Measurements from ENCODE around the gene PRSS57.
"Not testable (repeated sequence)": the region's sequence is repeated elsewhere in the genome, so short reads cannot be mapped to it uniquely, and the experiment has no call there.

Gene PRSS57

GRCh38 chr19:729965-730668, 34.9 kb upstream of the PRSS57 start:
- Histone ChIP-seq H3K4me3 (no peak overlapping the region), H3K27ac (no peak overlapping the region)
- TF ChIP-seq CTCF (IDR thresholded peaks at IDR 0.05), result no peak
- no peak for DNase-seq (ENCODE audit: low spot score)

- DNase-seq (ENCODE audit: low spot score); H3K4me3 ChIP-seq; H3K27ac ChIP-seq: not testable (repeated sequence)
Measured at GRCh38 chr19:729564-729963, 34.3 kb upstream of the PRSS57 start.

GRCh38 chr19:728011-728410, 32.8 kb upstream of the PRSS57 start:
- no peak for TF ChIP-seq CTCF (IDR thresholded peaks at IDR 0.05)
- Histone ChIP-seq H3K4me3 (no peak overlapping the region), H3K27ac (peak overlapping the region in 1 of 2 donors; percentile 71)
- DNase-seq (ENCODE audit: low spot score), result no peak

GRCh38 chr19:726993-727956, 32.0 kb upstream of the PRSS57 start:
- peak overlapping the region in 1 of 2 donors; percentile 70 for H3K27ac ChIP-seq
- no peak for TF ChIP-seq CTCF (IDR thresholded peaks at IDR 0.05)
- DNase-seq (ENCODE audit: low spot score), result no peak
- no peak overlapping the region for H3K4me3 ChIP-seq

- no peak for TF ChIP-seq CTCF (IDR thresholded peaks at IDR 0.05)
- H3K27ac ChIP-seq, result no peak overlapping the region
Measured at GRCh38 chr19:725461-726089, 30.3 kb upstream of the PRSS57 start.

GRCh38 chr19:723714-724113, 28.5 kb upstream of the PRSS57 start:
- DNase-seq (ENCODE audit: low spot score), result no peak
- Histone ChIP-seq H3K27ac (no peak overlapping the region), H3K4me3 (no peak overlapping the region)
- no peak for TF ChIP-seq CTCF (IDR thresholded peaks at IDR 0.05)

More at GRCh38 chr19:725461-726089, 30.3 kb upstream of the PRSS57 start:
- H3K4me3 ChIP-seq, result no peak overlapping the region
- no peak for DNase-seq (ENCODE audit: low spot score)

GRCh38 chr19:723247-723646, 28.0 kb upstream of the PRSS57 start:
- no peak for DNase-seq (ENCODE audit: low spot score)
- no peak for TF ChIP-seq CTCF (IDR thresholded peaks at IDR 0.05)
- peak overlapping the region in 1 of 2 donors; percentile 49 for H3K27ac ChIP-seq
- H3K4me3 ChIP-seq, result no peak overlapping the region

Data from coronary artery (tissue), 2 donors.